ENCODE data around the gene INHBE.

The INHBE gene

GRCh38 chr12:57461917-57462250 lies 6.8 kb downstream of the INHBE start:
- no peak for FAIRE-seq

GRCh38 chr12:57462251-57462911 lies 7.3 kb downstream of the INHBE start:
- no peak for FAIRE-seq

GRCh38 chr12:57462912-57463253 lies 7.8 kb downstream of the INHBE start:
- no peak for FAIRE-seq

GRCh38 chr12:57464569-57464968 lies 9.5 kb downstream of the INHBE start:
- no peak for FAIRE-seq

DNA sequence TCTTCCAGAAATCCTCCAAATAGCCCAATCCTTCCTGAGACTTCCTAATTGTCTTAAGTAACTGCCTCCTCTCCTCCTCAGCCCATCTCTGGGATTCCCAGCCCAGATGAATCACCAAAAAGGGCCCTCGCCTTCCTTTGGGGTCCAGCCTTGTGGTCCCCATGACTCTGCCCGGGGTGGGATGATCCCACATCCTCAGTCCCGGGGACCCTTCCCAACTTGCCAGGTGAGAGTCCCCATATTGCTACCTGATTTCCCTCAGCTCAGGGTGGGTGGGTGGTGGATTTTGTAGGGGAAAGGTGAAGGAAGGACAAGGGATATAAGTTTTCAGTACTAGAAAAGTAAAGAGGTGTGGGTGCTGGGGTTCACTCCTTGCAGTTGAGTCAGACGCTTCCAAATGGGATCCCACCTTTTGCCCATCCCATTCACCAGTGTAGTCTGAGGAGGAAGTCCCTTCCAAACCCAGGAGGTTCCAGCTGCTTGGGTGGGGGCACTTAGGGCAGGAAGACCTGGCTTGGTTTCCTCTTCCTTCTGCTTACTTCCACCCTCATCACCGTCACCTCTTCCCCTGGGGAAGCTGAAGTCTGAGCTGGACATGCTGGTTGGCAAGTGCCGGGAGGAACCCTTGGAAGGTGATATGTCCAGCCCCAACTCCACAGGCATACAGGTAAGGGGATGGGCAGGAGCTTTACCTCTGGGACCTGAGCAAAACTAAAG lies 10.1 kb downstream of the INHBE start:
- no peak for FAIRE-seq

DNA sequence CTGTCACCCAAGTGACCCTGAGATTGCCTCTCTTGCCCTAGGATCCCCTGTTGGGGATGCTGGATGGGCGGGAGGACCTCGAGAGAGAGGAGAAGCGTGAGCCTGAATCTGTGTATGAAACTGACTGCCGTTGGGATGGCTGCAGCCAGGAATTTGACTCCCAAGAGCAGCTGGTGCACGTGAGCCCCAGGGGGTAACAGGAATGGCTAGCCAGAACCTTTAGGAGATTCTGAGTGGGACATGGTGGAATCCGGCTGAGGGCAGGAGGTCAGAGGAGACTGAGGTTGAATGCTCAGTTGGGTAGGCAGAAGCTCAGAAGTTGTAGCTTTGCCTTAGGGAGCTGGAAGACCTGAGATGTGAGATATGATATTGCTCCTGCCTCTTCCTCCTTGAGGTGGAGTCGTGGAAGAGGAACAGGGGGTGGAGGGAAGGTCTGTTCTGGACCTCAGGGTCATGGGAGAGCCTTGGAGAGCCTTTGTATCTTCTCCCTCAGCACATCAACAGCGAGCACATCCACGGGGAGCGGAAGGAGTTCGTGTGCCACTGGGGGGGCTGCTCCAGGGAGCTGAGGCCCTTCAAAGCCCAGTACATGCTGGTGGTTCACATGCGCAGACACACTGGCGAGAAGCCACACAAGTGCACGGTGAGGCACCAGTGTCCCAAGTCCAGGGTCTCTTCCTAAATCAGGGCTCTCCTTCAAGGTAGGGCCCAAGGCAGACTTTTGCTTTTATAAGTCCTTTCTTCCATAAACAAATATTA lies 10.8 kb downstream of the INHBE start:
- FAIRE-seq: no peak

DNA sequence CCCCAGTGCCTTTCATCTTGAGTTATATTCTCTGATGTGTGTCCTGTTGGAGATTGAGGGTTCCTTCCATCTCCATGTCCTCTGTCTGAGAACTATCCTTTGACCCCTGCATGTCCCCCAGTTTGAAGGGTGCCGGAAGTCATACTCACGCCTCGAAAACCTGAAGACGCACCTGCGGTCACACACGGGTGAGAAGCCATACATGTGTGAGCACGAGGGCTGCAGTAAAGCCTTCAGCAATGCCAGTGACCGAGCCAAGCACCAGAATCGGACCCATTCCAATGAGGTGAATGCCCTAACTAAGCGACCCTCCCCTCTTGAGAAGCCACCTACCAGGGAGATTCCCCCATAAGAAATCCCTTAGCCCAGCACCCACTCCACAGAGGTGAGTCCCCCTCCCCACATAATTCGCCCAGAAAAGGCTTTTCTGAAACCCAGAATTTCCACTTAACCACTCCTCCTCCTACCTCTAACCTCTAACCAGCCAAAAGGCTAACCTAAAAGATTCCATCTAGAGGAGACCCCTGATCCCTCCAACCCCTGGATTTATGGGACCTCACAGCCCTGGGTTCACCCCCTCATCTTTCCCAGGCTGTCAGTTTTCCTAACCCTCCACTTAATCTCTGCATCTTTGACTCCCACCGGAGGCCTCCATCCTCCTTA lies 12.2 kb downstream of the INHBE start:
- FAIRE-seq: no peak

DNA sequence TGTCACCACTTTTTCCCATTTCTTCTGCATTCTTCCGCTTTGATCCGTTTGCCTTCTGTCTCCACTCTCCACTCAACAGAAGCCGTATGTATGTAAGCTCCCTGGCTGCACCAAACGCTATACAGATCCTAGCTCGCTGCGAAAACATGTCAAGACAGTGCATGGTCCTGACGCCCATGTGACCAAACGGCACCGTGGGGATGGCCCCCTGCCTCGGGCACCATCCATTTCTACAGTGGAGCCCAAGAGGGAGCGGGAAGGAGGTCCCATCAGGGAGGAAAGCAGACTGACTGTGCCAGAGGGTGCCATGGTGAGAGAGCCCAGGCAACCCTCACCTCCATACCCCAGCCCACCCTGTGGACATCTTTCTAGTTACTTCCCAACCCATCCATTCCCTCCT lies 12.8 kb downstream of the INHBE start:
- FAIRE-seq: no peak

- FAIRE-seq: no peak
Measured at GRCh38 chr12:57469296-57470164, 14.4 kb downstream of the INHBE start.

- no peak for FAIRE-seq
Measured at GRCh38 chr12:57470286-57470969, 15.3 kb downstream of the INHBE start.

- FAIRE-seq: no peak
Measured at GRCh38 chr12:57470970-57471656, 16.0 kb downstream of the INHBE start.

- no peak for FAIRE-seq
Measured at GRCh38 chr12:57471661-57472060, 16.6 kb downstream of the INHBE start.

DNA sequence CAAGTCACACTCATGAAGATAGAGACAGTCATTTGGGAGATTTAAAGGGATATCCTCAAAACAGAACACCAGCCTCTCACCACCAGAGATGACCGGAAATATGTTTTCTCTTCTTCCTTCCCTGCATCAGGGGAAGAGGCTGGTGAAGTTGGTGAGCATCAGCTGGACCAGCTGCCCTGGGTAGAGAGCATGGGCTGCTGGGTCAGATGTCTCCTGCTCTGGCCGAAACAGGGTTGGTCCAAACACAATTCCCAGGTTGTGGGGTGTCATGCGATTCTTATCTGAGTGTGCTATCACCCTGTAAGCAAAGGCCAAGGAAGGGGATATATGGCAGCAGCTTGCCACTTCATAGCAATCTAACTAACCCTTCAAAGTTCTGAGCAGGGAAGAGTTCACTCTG lies 17.3 kb downstream of the INHBE start:
- no peak for FAIRE-seq

DNA sequence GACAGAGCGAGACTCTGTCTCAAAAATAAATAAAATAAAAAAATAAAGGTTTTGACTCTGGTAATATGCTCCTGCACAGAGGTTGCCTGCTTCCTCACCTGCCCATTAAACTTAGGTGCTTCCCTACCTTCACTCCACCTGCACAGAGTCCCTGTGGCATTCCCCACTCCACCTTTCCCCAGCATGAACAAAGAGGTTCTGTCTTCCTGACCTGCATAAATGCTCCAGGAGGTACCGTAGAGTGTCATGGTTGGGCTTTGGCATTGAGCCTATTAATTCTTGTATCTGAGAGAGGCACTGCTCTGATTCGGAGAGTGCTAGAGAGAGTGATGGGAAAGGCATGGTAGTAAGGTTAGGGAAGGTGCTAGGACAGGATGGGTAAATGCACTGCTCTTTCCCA lies 18.3 kb downstream of the INHBE start:
- FAIRE-seq: no peak

- no peak for FAIRE-seq
Measured at GRCh38 chr12:57473886-57474285, 18.8 kb downstream of the INHBE start.

GRCh38 chr12:57474430-57474829 lies 19.3 kb downstream of the INHBE start:
- FAIRE-seq: no peak

DNA sequence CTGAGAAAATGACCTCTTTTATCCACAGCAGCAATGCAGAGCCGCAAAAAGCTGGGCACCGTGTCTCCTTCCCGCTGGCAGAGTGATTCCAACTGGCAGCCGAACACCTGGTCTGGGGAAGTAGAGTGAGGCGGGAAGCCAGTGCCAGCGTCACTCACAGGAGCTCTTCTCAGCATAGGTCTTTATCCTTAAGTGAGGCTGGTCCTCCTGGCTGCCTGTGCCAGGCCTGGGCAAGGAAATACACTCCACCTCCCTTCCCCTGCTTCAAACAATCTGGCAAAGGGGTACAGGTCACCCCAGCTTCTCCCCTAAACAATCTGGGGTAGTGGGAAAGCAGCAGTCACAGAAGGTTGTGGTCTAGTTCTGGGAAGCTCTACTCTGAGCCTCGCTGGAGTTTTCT lies 19.8 kb downstream of the INHBE start:
- FAIRE-seq: no peak

DNA sequence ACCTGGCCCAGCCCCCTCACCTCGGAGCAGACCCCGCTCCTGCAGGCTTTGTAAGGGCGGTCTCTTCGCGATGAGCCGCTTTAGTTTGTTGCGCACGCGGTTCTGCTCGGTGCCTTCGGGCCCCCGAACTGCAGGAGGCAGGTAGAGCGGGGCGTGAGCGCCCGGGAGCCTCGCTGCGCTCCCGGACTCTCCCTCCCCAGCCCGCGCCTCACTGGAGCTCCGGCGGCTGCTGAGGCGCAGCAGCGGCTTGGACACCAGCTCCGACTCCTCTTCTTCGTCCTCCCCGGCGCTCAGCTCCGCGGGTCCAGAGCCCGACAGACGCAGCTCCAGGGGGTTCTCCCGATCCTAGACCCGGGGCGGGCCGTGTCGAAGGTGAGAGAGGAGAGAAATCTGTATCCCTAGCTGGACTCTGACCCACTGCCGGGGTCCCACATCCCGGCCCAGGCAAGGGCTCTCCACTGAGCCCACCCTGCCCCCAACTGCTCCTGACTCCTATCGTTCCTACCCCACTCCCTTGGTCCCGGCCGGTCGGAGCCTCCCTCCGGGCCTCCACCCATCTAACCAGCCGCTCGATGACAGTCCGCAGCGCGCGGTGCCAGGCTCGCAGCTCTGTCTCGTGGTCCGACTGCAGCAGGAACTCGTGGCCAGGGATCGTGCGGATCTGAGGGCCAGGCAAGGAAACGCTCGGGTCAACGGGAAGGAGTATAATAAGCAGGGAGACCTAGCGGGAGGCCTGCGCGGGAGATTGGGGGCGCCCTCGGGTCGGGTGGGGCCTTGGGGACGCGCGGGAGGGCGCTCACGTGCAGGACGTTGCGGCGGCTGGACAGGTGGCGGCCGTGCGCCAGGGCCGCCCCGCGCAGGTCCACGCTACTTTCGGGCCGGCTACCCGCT lies 20.4 kb downstream of the INHBE start:
- no peak for FAIRE-seq

GRCh38 chr12:57476162-57476992 lies 21.3 kb downstream of the INHBE start:
- FAIRE-seq: no peak
